HG02981 (cell line): ENCODE measurements around the gene ZSCAN18.

Experiments
- ATAC-seq: cut with Tn5 transposase; IDR thresholded peaks from one replicate; pipeline ENCODE4 v1.9.1; 2021; ENCODE audit warnings: mild to moderate bottlenecking, moderate library complexity; ENCODE audit not compliant: unreplicated experiment

ZSCAN18 gene

GRCh38 chr19:58045411-58046050, 52.5 kb downstream of the ZSCAN18 start:
- ATAC-seq = no peak

GRCh38 chr19:58044886-58045285, 53.1 kb downstream of the ZSCAN18 start:
- ATAC-seq = no peak

- ATAC-seq = no peak
Observed at GRCh38 chr19:58044391-58044790, 53.6 kb downstream of the ZSCAN18 start.

- ATAC-seq = no peak
Observed at GRCh38 chr19:58042495-58043340, 55.3 kb downstream of the ZSCAN18 start.

GRCh38 chr19:58040751-58041525, 57.1 kb downstream of the ZSCAN18 start:
- no peak for ATAC-seq

GRCh38 chr19:58038688-58039204, 59.3 kb downstream of the ZSCAN18 start:
- ATAC-seq = no peak

- no peak for ATAC-seq
Observed at GRCh38 chr19:58037927-58038687, 59.9 kb downstream of the ZSCAN18 start.

GRCh38 chr19:58035863-58036262, 62.2 kb downstream of the ZSCAN18 start:
- no peak for ATAC-seq

GRCh38 chr19:58034477-58034793, 63.6 kb downstream of the ZSCAN18 start:
- no peak for ATAC-seq
